GM21529 (cell line): ENCODE measurements around the gene GUCY1B1.

Source experiments
- ATAC-seq: cut with Tn5 transposase; IDR thresholded peaks from one replicate; pipeline ENCODE4 v1.9.1; 2021; ENCODE audit not compliant: unreplicated experiment

Gene GUCY1B1

GRCh38 chr4:155855897-155856296 is 97.1 kb downstream of the GUCY1B1 start:
- no peak for ATAC-seq
